Activated naive CD8-positive, alpha-beta T cell treated with anti-CD3 and anti-CD28 coated beads, Interleukin-2, amount 10 ng/mL, durations not matched to agents 7 days and 5 days (primary cell): ENCODE data around the gene SPTLC2. TPM values are rescaled to one million over a fixed set of nuclear protein-coding genes. Genes with fewer than 3 reads are reported as not detected.

Source experiments
- total RNA-seq, 2 experiments: library from RNA; stranded (reverse); gene quantifications; one replicate each; pipeline ENCODE4 v1.2.3, GENCODE V29; 2021

SPTLC2 gene
- total RNA-seq, 2 experiments from 2014 or later = 57.1 to 60.6 TPM

Other genes with a start within 250 kb of the SPTLC2 start
- 10 to 100 TPM; 14.9 to 15.2 TPM for gene TMED8, start 239.5 kb downstream of the SPTLC2 start, total RNA-seq
- gene SAMD15, start 239.3 kb downstream of the SPTLC2 start, total RNA-seq = not detected
- under 1 TPM; 0.58 to 0.71 TPM for gene NOXRED1, start 193.1 kb downstream of the SPTLC2 start, total RNA-seq
- gene VIPAS39, start 159.0 kb downstream of the SPTLC2 start, total RNA-seq = 10 to 100 TPM; 19.2 to 19.6 TPM
- 100 to 1,000 TPM; 154 to 163 TPM for gene AHSA1, start 158.5 kb downstream of the SPTLC2 start, total RNA-seq
- under 1 TPM in 1 of 2 experiments, not detected in 1; 0.64 TPM for gene ISM2, start 117.8 kb downstream of the SPTLC2 start, total RNA-seq
- 10 to 100 TPM; 15.1 to 16.8 TPM for gene ALKBH1, start 91.4 kb upstream of the SPTLC2 start, total RNA-seq
- 10 to 100 TPM; 57.5 to 64.8 TPM for gene SLIRP, start 91.5 kb upstream of the SPTLC2 start, total RNA-seq
- 100 to 1,000 TPM; 105 to 108 TPM for gene SNW1, start 144.5 kb upstream of the SPTLC2 start, total RNA-seq
- gene ADCK1, start 183.5 kb upstream of the SPTLC2 start, total RNA-seq = 1 to 10 TPM; 3.8 TPM